ENCODE results near the gene ZYG11A. TPM values are rescaled to one million over a fixed set of nuclear protein-coding genes. Genes with fewer than 3 reads are reported as not detected.
A peak's percentile ranks its signal among the peaks of the same experiment; 100 is the strongest.

ZYG11A gene
- total RNA-seq, 1 experiment from 2014 or later, result 2.4 TPM

- peak; percentile 37 to 38 for TF ChIP-seq CTCF (IDR thresholded peaks at IDR 0.05; ENCODE audit: insufficient read depth in 1 of 2, low read depth in 1 of 2, low read length in 1 of 2, severe bottlenecking in 1 of 2, unreplicated experiment in 1 of 2)
- H3K4me1 ChIP-seq, result peaks cover 20% of the 10 kb centered on the region
- H3K4me1 Mint-ChIP-seq (ENCODE audit: low read depth, unreplicated experiment), result peaks cover 8% of the 10 kb centered on the region
- H3K4me3 ChIP-seq (ENCODE audit: low read depth, low read length), result no peak overlapping the region
- peak in 1 of 2 experiments; percentile 47 for DNase-seq
- no peaks in the 10 kb centered on the region for H3K27me3 ChIP-seq (replicated peaks; ENCODE audit: control insufficient read depth, insufficient read depth, low read length)
- no peaks in the 10 kb centered on the region for H3K36me3 Mint-ChIP-seq (ENCODE audit: insufficient read depth, unreplicated experiment)
- H3K27me3 Mint-ChIP-seq (ENCODE audit: insufficient read depth, unreplicated experiment), result no peaks in the 10 kb centered on the region
- ChIA-PET POLR2A (no interaction called here), CTCF (interaction anchor here (1.3 to 1.6 kb wide), 2 partner anchors 13 to 17 kb away, joined by 3 to 15 read pairs; partner anchors contain the start of gene ECHDC2)
- no TSS peak for BruUV-seq (replicated peaks)
- intact Hi-C loops (cut with micrococcal nuclease; ENCODE audit: unreplicated experiment), result loop anchor here (5.0 kb wide), 1 partner anchor 272 kb away; no protein-coding TSS in a partner anchor
- H3K9me3 Mint-ChIP-seq (ENCODE audit: unreplicated experiment), result no peaks in the 10 kb centered on the region
- H3K27ac Mint-ChIP-seq (ENCODE audit: unreplicated experiment), result peak overlapping the region; percentile 77
- H3K9me3 ChIP-seq, result no peaks in the 10 kb centered on the region
- no peak overlapping the region for H3K4me3 Mint-ChIP-seq (ENCODE audit: unreplicated experiment)
- H3K36me3 ChIP-seq (ENCODE audit: control insufficient read depth, insufficient read depth, low read length), result no peaks in the 10 kb centered on the region
Observed at GRCh38 chr1:52904927-52905698, 62.6 kb downstream of the ZYG11A start.

- TF ChIP-seq CTCF (IDR thresholded peaks at IDR 0.05; ENCODE audit: insufficient read depth in 1 of 2, low read depth in 1 of 2, low read length in 1 of 2, severe bottlenecking in 1 of 2, unreplicated experiment in 1 of 2), result no peak
- H3K27me3 Mint-ChIP-seq (ENCODE audit: insufficient read depth, unreplicated experiment), result no peaks in the 10 kb centered on the region
- Histone ChIP-seq H3K4me1 (peaks cover 20% of the 10 kb centered on the region), H3K9me3 (no peaks in the 10 kb centered on the region), H3K4me3 (ENCODE audit: low read depth, low read length) (no peak overlapping the region), H3K27me3 (replicated peaks; ENCODE audit: control insufficient read depth, insufficient read depth, low read length) (no peaks in the 10 kb centered on the region), H3K36me3 (ENCODE audit: control insufficient read depth, insufficient read depth, low read length) (no peaks in the 10 kb centered on the region)
- peaks cover 8% of the 10 kb centered on the region for H3K4me1 Mint-ChIP-seq (ENCODE audit: low read depth, unreplicated experiment)
- no peak overlapping the region for H3K4me3 Mint-ChIP-seq (ENCODE audit: unreplicated experiment)
- H3K36me3 Mint-ChIP-seq (ENCODE audit: insufficient read depth, unreplicated experiment), result no peaks in the 10 kb centered on the region
- intact Hi-C loops (cut with micrococcal nuclease; ENCODE audit: unreplicated experiment), result loop anchor here (5.0 kb wide), 1 partner anchor 271 kb away; no protein-coding TSS in a partner anchor
- BruUV-seq (replicated peaks), result no TSS peak
- POLR2A ChIA-PET, result no interaction called here
- no peak for DNase-seq
- CTCF ChIA-PET, result interaction anchor here (1.6 kb wide), 1 partner anchor 15 kb away, joined by 15 read pairs; the partner anchor contains the start of gene ECHDC2
- no peaks in the 10 kb centered on the region for H3K9me3 Mint-ChIP-seq (ENCODE audit: unreplicated experiment)
- H3K27ac Mint-ChIP-seq (ENCODE audit: unreplicated experiment), result peak overlapping the region; percentile 77
Observed at GRCh38 chr1:52906135-52906603, 63.6 kb downstream of the ZYG11A start.

GRCh38 chr1:52907068-52907811, 64.7 kb downstream of the ZYG11A start:
- no TSS peak for BruUV-seq (replicated peaks)
- Histone ChIP-seq H3K4me3 (ENCODE audit: low read depth, low read length) (no peak overlapping the region), H3K36me3 (ENCODE audit: control insufficient read depth, insufficient read depth, low read length) (no peaks in the 10 kb centered on the region), H3K9me3 (no peaks in the 10 kb centered on the region), H3K27me3 (replicated peaks; ENCODE audit: control insufficient read depth, insufficient read depth, low read length) (no peaks in the 10 kb centered on the region), H3K4me1 (peaks cover 20% of the 10 kb centered on the region)
- intact Hi-C loops (cut with micrococcal nuclease; ENCODE audit: unreplicated experiment), result loop anchor here (5.0 kb wide), 1 partner anchor 270 kb away; no protein-coding TSS in a partner anchor
- Mint-ChIP-seq H3K4me1 (ENCODE audit: low read depth, unreplicated experiment) (peaks cover 8% of the 10 kb centered on the region), H3K36me3 (ENCODE audit: insufficient read depth, unreplicated experiment) (peaks cover 8% of the 10 kb centered on the region), H3K27me3 (ENCODE audit: insufficient read depth, unreplicated experiment) (no peaks in the 10 kb centered on the region), H3K9me3 (ENCODE audit: unreplicated experiment) (no peaks in the 10 kb centered on the region), H3K4me3 (ENCODE audit: unreplicated experiment) (no peak overlapping the region), H3K27ac (ENCODE audit: unreplicated experiment) (no peak overlapping the region)
- ChIA-PET POLR2A (no interaction called here), CTCF (no interaction called here)
- peak in 1 of 2 experiments; percentile 46 for DNase-seq
- TF ChIP-seq CTCF (IDR thresholded peaks at IDR 0.05; ENCODE audit: insufficient read depth in 1 of 2, low read depth in 1 of 2, low read length in 1 of 2, severe bottlenecking in 1 of 2, unreplicated experiment in 1 of 2), result no peak

Measured in Caco-2 (cell line).